Mesendoderm (in vitro differentiated cells): ENCODE data around the gene TAS2R13. TPM values are rescaled to one million over a fixed set of nuclear protein-coding genes. Genes with fewer than 3 reads are reported as not detected.

Source experiments
- DNase-seq: peaks from one replicate; pipeline ENCODE4 v3.0.0; 2013
- H2AK5ac ChIP-seq: 2 replicates; pipeline ENCODE4 v1.6.1; 2013; ENCODE audit warnings: low read length, inconsistent platforms
- H2BK120ac ChIP-seq: 2 replicates; pipeline ENCODE4 v1.6.1; 2013; ENCODE audit warnings: low read depth, mild to moderate bottlenecking, low read length, moderate library complexity, mixed read lengths
- H2BK15ac ChIP-seq: replicated peaks from 2 replicates; pipeline ENCODE4 v1.6.1; 2013; ENCODE audit warnings: low read depth, mild to moderate bottlenecking, moderate library complexity
- H2BK5ac ChIP-seq: 2 replicates; pipeline ENCODE4 v1.6.1; 2013; ENCODE audit warnings: low read length, inconsistent platforms
- H3K18ac ChIP-seq: 2 replicates; pipeline ENCODE4 v1.6.1; 2013; ENCODE audit warnings: mild to moderate bottlenecking, low read length, mixed read lengths
- H3K23ac ChIP-seq: one replicate; pipeline ENCODE4 v1.6.1; 2013; ENCODE audit warnings: low read length
- H3K27ac ChIP-seq: 2 replicates; pipeline ENCODE4 v1.5.1; 2013; ENCODE audit warnings: low read depth, mild to moderate bottlenecking, inconsistent platforms, low read length, moderate library complexity
- H3K27me3 ChIP-seq: 2 replicates; pipeline ENCODE4 v1.6.1; 2013; ENCODE audit warnings: low read length, control low read depth, mild to moderate bottlenecking, inconsistent platforms; ENCODE audit not compliant: insufficient read depth, poor library complexity
- H3K36me3 ChIP-seq: 2 replicates; pipeline ENCODE4 v1.6.1; 2013; ENCODE audit warnings: low read length, inconsistent platforms; ENCODE audit not compliant: control insufficient read depth, insufficient read depth
- H3K4ac ChIP-seq: one replicate; pipeline ENCODE4 v1.6.1; 2013; ENCODE audit warnings: low read depth, mild to moderate bottlenecking, low read length, moderate library complexity
- H3K4me1 ChIP-seq: 2 replicates; pipeline ENCODE4 v1.6.1; 2013; ENCODE audit warnings: low read depth, low read length, inconsistent platforms; ENCODE audit not compliant: control insufficient read depth
- H3K4me2 ChIP-seq: 2 replicates; pipeline ENCODE4 v1.6.1; 2013; ENCODE audit warnings: low read length
- H3K4me3 ChIP-seq: 2 replicates; pipeline ENCODE4 v1.5.1; 2013; ENCODE audit warnings: mild to moderate bottlenecking, low read length
- H3K56ac ChIP-seq: one replicate; pipeline ENCODE4 v1.6.1; 2013; ENCODE audit warnings: low read length
- H3K79me1 ChIP-seq: 2 replicates; pipeline ENCODE4 v1.6.1; 2013; ENCODE audit warnings: low read length, inconsistent platforms
- H3K79me2 ChIP-seq: 2 replicates; pipeline ENCODE4 v1.6.1; 2013; ENCODE audit warnings: mild to moderate bottlenecking, low read length; ENCODE audit not compliant: control insufficient read depth, insufficient read depth
- H3K9ac ChIP-seq: 2 replicates; pipeline ENCODE4 v1.6.1; 2013; ENCODE audit warnings: low read length, inconsistent platforms
- H4K5ac ChIP-seq: one replicate; pipeline ENCODE4 v1.6.1; 2013; ENCODE audit warnings: low read length
- H4K8ac ChIP-seq: one replicate; pipeline ENCODE4 v1.6.1; 2013; ENCODE audit warnings: low read depth, mild to moderate bottlenecking, control low read depth, low read length, moderate library complexity
- WGBS: extraction: QIAGEN DNeasy Blood & Tissue Kit; methylation state at CpG from one replicate; pipeline ENCODE4 v1.1.7; 2013; ENCODE audit warnings: low lambda C conversion rate, missing lambda C conversion rate; ENCODE audit not compliant: insufficient coverage; ENCODE audit errors: extremely low coverage; 5-methylcytosine and 5-hydroxymethylcytosine counted together
- polyA plus RNA-seq, 2 experiments: library from polyadenylated mRNA; stranded (reverse); fragments of 200-250 nt; gene quantifications; one replicate each; pipeline ENCODE4 v1.2.3, GENCODE V29; 2013

Gene TAS2R13
- not detected for polyA plus RNA-seq (2013, experiment 1 of 2)
- not detected for polyA plus RNA-seq (2013, experiment 2 of 2)

- Histone ChIP-seq H3K4me1 (no peaks in the 10 kb centered on the region), H4K8ac (no peak within 1 kb of the TSS), H3K4ac (no peak within 1 kb of the TSS), H3K79me1 (no peaks in the 10 kb centered on the region), H2BK5ac (no peak within 1 kb of the TSS), H3K23ac (no peak within 1 kb of the TSS), H3K4me2 (no peak within 1 kb of the TSS), H3K79me2 (no peaks in the 10 kb centered on the region), H3K27me3 (no peaks in the 10 kb centered on the region), H3K56ac (no peak within 1 kb of the TSS), H2BK15ac (no peak within 1 kb of the TSS), H2AK5ac (no peak within 1 kb of the TSS), H3K4me3 (no peak within 1 kb of the TSS), H4K5ac (no peak within 1 kb of the TSS), H2BK120ac (no peak within 1 kb of the TSS), H3K36me3 (no peaks in the 10 kb centered on the region), H3K27ac (no peak within 1 kb of the TSS), H3K18ac (no peak within 1 kb of the TSS), H3K9ac (no peak within 1 kb of the TSS)
- no CpG with 5 or more reads among the region's 1 CpG for WGBS
- no peak for DNase-seq
Measured at GRCh38 chr12:10909462-10909861, at the start of gene TAS2R13. TAS2R13 (minus strand) TSS chr12:10909562; CDS start chr12:10909298, 264 bp downstream.

GRCh38 chr12:10957741-10958140 lies 48.4 kb upstream of the TAS2R13 start:
- H3K4me2 ChIP-seq, result no peak overlapping the region
- no peak for DNase-seq
- no peak overlapping the region for H2BK120ac ChIP-seq
- H3K18ac ChIP-seq, result no peak overlapping the region
- no peak overlapping the region for H3K27ac ChIP-seq
- H3K27me3 ChIP-seq, result no peaks in the 10 kb centered on the region
- H3K36me3 ChIP-seq, result no peaks in the 10 kb centered on the region
- no peaks in the 10 kb centered on the region for H3K79me1 ChIP-seq
- no peak overlapping the region for H2BK5ac ChIP-seq
- no peak overlapping the region for H3K4ac ChIP-seq
- no peak overlapping the region for H3K56ac ChIP-seq
- no peaks in the 10 kb centered on the region for H3K79me2 ChIP-seq
- no peak overlapping the region for H2BK15ac ChIP-seq
- H4K8ac ChIP-seq, result no peak overlapping the region
- H3K4me1 ChIP-seq, result no peaks in the 10 kb centered on the region
- H3K4me3 ChIP-seq, result no peak overlapping the region
- no peak overlapping the region for H3K9ac ChIP-seq
- H4K5ac ChIP-seq, result no peak overlapping the region
- no peak overlapping the region for H3K23ac ChIP-seq
- no peak overlapping the region for H2AK5ac ChIP-seq

- no peak overlapping the region for H3K56ac ChIP-seq
- no peak overlapping the region for H3K27ac ChIP-seq
- no peaks in the 10 kb centered on the region for H3K79me2 ChIP-seq
- H3K4me3 ChIP-seq, result no peak overlapping the region
- DNase-seq, result no peak
- H2BK15ac ChIP-seq, result no peak overlapping the region
- no peaks in the 10 kb centered on the region for H3K36me3 ChIP-seq
- no peak overlapping the region for H3K4me2 ChIP-seq
- no peak overlapping the region for H2BK120ac ChIP-seq
- no peak overlapping the region for H4K8ac ChIP-seq
- no peak overlapping the region for H2BK5ac ChIP-seq
- H4K5ac ChIP-seq, result no peak overlapping the region
- H3K4me1 ChIP-seq, result no peaks in the 10 kb centered on the region
- H3K23ac ChIP-seq, result no peak overlapping the region
- H3K79me1 ChIP-seq, result no peaks in the 10 kb centered on the region
- no peak overlapping the region for H3K4ac ChIP-seq
- H2AK5ac ChIP-seq, result no peak overlapping the region
- H3K27me3 ChIP-seq, result no peaks in the 10 kb centered on the region
- no peak overlapping the region for H3K9ac ChIP-seq
- no peak overlapping the region for H3K18ac ChIP-seq
Measured at GRCh38 chr12:10956085-10956484, 46.7 kb upstream of the TAS2R13 start.

- Histone ChIP-seq H3K4me1 (no peaks in the 10 kb centered on the region), H3K79me2 (no peaks in the 10 kb centered on the region), H2BK5ac (no peak overlapping the region), H3K56ac (no peak overlapping the region), H3K36me3 (no peaks in the 10 kb centered on the region), H3K18ac (no peak overlapping the region), H3K27me3 (no peaks in the 10 kb centered on the region), H2AK5ac (no peak overlapping the region), H3K23ac (no peak overlapping the region), H3K79me1 (no peaks in the 10 kb centered on the region), H3K4me2 (no peak overlapping the region), H3K27ac (no peak overlapping the region), H2BK15ac (no peak overlapping the region), H2BK120ac (no peak overlapping the region), H4K8ac (no peak overlapping the region), H3K9ac (no peak overlapping the region), H3K4me3 (no peak overlapping the region), H3K4ac (no peak overlapping the region), H4K5ac (no peak overlapping the region)
- no peak for DNase-seq
- no CpG with 5 or more reads among the region's 4 CpGs for WGBS
Measured at GRCh38 chr12:10952645-10953044, 43.3 kb upstream of the TAS2R13 start.

GRCh38 chr12:10943167-10943566 lies 33.8 kb upstream of the TAS2R13 start:
- H2BK120ac ChIP-seq, result peak overlapping the region; percentile 65
- H3K4me1 ChIP-seq, result peaks cover 4% of the 10 kb centered on the region
- no peaks in the 10 kb centered on the region for H3K79me2 ChIP-seq
- H3K9ac ChIP-seq, result no peak overlapping the region
- no peak overlapping the region for H2BK5ac ChIP-seq
- H3K18ac ChIP-seq, result peak overlapping the region; percentile 77
- no CpG with 5 or more reads among the region's 2 CpGs for WGBS
- H3K23ac ChIP-seq, result no peak overlapping the region
- H3K4me2 ChIP-seq, result no peak overlapping the region
- H4K5ac ChIP-seq, result no peak overlapping the region
- no peak overlapping the region for H4K8ac ChIP-seq
- no peak for DNase-seq
- no peak overlapping the region for H2BK15ac ChIP-seq
- H3K4me3 ChIP-seq, result no peak overlapping the region
- no peak overlapping the region for H3K56ac ChIP-seq
- no peaks in the 10 kb centered on the region for H3K27me3 ChIP-seq
- peak overlapping the region; percentile 62 for H3K4ac ChIP-seq
- H3K27ac ChIP-seq, result no peak overlapping the region
- H2AK5ac ChIP-seq, result no peak overlapping the region
- no peaks in the 10 kb centered on the region for H3K36me3 ChIP-seq
- no peaks in the 10 kb centered on the region for H3K79me1 ChIP-seq

GRCh38 chr12:10941916-10942607 lies 32.7 kb upstream of the TAS2R13 start:
- peaks cover 4% of the 10 kb centered on the region for H3K4me1 ChIP-seq
- peak overlapping the region; percentile 54 for H3K56ac ChIP-seq
- no peaks in the 10 kb centered on the region for H3K36me3 ChIP-seq
- no peak overlapping the region for H4K5ac ChIP-seq
- H2BK120ac ChIP-seq, result no peak overlapping the region
- no CpG with 5 or more reads among the region's 4 CpGs for WGBS
- peak overlapping the region; percentile 24 for H3K18ac ChIP-seq
- no peaks in the 10 kb centered on the region for H3K27me3 ChIP-seq
- H3K23ac ChIP-seq, result no peak overlapping the region
- peak; percentile 96 for DNase-seq
- H3K4me2 ChIP-seq, result no peak overlapping the region
- H4K8ac ChIP-seq, result no peak overlapping the region
- H2BK15ac ChIP-seq, result no peak overlapping the region
- no peak overlapping the region for H3K4me3 ChIP-seq
- no peak overlapping the region for H2AK5ac ChIP-seq
- no peaks in the 10 kb centered on the region for H3K79me1 ChIP-seq
- peak overlapping the region; percentile 19 for H3K27ac ChIP-seq
- H3K79me2 ChIP-seq, result no peaks in the 10 kb centered on the region
- H2BK5ac ChIP-seq, result peak overlapping the region; percentile 6
- no peak overlapping the region for H3K4ac ChIP-seq
- no peak overlapping the region for H3K9ac ChIP-seq
